HG02678 (cell line): ENCODE data around the gene MT1G.
A peak's percentile ranks its signal among the peaks of the same experiment; 100 is the strongest.
"Not testable (repeated sequence)": the region's sequence is repeated elsewhere in the genome, so short reads cannot be mapped to it uniquely, and the experiment has no call there.

Source experiments
- ATAC-seq: cut with Tn5 transposase; IDR thresholded peaks from one replicate; pipeline ENCODE4 v1.9.1; 2021; ENCODE audit warnings: mild to moderate bottlenecking, moderate library complexity; ENCODE audit not compliant: unreplicated experiment

MT1G gene

DNA sequence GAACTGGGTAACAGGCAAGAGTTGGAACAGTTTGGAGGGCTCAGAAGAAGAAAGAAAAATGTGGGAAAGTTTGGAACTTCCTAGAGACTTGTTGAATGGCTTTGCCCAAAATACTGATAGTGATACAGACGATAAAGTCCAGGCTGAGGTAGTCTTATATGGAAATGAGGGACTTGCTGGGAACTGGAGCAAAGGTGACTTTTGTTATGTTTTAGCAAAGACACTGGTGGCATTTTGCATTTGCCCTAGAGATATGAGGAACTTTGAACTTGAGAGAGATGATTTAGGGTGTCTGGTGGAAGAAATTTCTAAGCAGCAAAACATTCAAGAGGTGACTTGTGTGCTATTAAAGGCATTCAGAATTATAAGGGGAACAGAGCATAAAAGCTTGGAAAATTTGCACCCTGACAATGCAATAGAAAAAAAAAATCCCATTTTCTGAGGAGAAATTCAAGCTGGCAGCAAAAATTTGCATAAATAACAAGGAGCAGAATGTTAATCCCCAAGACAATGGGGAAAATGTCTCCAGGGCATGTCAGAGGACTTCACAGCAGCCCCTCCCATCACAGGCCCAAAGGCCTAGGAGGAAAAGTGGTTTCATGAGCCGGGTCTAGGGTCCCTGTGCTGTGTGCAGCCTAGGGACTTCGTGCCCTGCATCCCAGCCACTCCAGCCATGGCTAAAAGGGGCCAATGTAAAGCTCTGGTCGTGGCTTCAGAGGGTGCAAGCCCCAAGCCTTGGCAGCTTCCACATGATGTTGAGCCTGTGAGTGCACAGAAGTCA, 46.0 kb downstream of the MT1G start:
- ATAC-seq, result not testable (repeated sequence)

GRCh38 chr16:56620339-56620897, 47.4 kb downstream of the MT1G start:
- no peak for ATAC-seq

GRCh38 chr16:56618138-56618537, 49.7 kb downstream of the MT1G start:
- no peak for ATAC-seq

DNA sequence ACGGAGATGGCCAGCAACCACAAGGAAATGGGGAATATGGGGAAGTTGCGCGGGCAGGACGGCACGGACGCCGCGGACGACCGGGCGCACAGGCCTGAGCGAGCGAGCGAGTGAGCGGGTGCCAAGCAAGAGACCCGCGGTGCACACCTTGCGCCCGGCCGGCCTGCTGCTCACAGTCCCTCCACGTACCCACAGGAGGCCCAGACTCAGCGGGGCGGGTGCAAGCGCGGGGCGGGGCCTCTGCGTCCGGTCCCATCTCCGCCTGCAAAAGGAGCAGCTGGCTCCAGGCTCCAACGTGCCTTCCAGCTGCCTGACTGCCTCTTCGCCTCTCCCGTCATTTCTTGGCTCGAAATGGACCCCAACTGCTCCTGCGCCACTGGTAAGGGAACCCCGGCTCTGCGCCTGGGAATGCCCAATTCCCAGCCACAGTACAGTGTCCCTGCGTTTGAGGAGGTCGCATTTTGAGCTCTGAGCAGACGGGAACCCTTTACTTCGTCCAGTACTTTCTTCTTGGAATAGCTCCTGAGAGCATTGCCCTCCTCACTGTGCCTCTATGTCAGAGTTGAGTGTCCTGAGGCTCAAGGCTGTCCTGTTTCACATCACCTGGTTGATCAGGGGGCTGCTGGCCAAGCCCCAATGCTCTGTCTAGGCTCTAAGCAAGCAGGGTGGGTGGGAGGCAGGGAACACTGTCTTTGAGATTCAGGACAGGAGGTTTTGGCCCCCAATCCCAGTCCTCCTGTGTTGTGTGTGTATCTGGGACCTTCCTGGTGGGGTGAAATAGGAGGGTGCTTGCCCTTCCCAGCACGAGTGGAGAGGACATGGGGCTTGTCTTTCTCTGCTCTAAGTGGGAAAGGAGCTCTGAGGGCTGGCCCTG, 50.4 kb downstream of the MT1G start:
- ATAC-seq, result peak; percentile 69
